DMS114 treated with DMSO at 0.1 percent for 48 hours (cell line): Measurements from ENCODE around the gene PPIP5K2.

ENCODE experiments used
- DNase-seq: peaks from one replicate; lab custom pipeline; 2025; ENCODE audit not compliant: unreplicated experiment; lab: John Stamatoyannopoulos, UW

The PPIP5K2 gene

DNA sequence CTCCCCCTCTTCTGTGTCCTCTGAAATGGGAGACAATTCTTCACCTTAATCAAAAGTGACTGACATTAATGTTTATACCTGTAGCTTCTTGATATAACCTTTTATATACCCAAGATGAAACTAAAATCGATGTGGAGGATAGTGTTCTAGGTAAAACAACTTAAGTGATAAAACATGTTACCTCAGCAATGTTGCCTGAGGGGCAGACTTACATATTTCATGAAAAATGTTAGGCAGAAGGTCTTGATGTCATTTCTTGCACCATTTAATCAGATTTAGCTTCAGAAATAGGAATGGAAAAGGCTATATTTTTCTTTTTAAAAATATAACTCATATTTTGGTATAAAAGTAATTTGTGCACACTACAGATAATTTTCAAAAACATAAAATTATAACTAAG, 115.8 kb downstream of the PPIP5K2 start:
- no peak for DNase-seq

DNA sequence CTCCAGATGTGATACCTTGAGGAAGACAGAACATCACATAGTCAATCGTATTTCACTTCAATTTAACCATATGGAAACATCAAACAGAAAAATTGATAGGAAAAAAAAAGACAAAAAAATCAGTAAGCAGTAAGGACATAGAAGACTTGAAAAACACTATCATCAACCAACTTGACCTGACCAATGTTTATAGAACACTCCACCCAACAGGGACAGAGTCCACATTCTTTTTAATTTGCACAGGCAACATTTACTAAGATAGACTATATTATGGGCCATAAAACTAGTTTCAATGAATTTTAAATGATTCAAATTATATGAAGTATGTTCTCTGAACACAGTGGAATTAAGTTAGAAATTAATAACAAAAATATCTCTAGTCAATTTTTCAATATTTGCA, 117.7 kb downstream of the PPIP5K2 start:
- no peak for DNase-seq

DNA sequence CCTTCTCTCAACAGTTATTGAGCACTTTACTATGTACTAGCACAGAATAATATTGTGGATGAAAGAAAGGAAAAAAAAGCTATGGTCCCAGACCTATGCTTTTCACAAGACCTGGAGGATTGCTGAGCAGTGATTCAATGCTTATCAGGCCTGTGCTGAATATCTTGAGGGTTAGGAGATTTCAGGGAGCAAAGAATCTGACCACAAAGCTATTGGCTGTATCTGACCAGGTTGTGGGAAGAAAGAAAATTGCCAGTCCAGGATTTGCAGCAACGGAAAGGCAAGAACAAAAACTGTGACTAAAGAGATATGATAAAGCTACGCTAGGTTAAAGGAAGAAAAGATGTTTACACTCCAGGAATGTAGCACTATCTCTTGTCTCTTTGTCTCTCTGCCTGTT, 123.6 kb downstream of the PPIP5K2 start:
- no peak for DNase-seq

DNA sequence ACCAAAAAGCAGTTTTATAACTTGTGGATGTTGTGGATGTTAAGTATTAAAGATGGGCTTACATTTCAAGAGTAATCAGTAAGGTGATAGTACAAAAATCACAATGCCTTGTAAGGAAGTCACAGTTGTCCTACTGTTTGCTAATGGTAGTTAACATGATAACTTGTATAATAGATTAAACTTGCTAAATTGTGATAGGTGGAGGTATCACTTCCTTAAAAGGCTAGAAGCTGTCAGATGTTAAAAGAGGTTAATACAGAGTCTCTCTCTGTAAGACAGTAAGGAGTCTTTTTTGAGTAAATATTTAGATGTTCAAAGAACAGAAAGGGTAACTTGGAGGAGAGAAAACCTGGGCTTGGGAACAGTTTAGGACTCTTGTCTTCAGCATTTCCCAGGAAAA, 124.3 kb downstream of the PPIP5K2 start:
- DNase-seq: no peak

DNA sequence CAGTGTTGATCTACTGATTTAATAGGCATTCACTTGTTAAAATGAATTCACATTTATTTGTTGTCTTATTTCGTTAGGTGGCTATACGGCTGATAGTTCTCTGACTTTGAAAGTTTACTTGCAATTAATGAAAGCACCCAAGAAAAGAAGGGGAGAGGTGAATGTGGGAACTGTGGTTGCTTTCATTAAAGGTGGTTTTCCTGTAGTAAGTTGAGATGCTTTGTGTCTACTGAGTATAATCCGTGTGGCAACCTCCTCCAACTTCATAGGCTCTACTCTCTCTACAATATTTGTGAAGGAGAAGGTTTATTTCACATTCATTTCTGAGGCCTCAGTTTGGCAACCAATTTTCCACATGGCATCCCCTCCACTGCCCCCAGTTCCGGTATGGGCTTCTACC, 125.7 kb downstream of the PPIP5K2 start:
- no peak for DNase-seq

DNA sequence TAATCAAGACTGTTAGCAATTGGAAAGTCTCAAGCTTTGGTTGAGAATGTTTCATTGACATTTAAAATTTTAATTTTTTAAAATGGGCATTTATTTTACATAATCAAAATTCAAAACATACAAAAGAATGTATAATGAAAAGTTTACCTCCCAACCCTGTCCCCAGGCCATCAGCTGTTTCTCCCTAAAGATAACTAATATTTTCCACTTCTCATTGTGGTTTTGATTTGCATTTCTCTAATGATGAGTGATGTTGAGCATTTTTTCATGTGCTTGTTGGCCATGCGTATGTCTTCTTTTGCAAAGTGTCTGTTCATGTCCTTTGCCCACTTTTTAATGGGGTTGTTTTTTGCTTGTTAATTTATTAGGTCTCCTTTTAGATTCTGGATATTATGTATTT, 127.0 kb downstream of the PPIP5K2 start:
- no peak for DNase-seq

DNA sequence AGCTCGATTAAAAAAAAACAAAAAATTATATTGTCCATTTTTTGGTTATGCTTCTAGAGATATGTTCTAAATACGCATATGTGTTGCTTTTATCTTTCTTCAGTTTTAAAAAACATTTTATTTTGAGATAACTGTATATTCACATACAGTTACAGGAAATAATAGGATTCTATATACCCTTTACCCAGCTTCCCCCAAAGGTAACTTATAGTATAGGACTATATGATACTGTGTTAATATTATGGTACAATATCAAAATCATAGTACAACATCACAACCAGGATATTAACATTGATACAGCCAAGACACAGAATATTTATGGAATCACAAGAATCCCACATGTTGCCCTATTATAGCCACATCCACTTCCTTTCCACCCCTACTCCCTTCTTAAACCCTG, 129.0 kb downstream of the PPIP5K2 start:
- no peak for DNase-seq

DNA sequence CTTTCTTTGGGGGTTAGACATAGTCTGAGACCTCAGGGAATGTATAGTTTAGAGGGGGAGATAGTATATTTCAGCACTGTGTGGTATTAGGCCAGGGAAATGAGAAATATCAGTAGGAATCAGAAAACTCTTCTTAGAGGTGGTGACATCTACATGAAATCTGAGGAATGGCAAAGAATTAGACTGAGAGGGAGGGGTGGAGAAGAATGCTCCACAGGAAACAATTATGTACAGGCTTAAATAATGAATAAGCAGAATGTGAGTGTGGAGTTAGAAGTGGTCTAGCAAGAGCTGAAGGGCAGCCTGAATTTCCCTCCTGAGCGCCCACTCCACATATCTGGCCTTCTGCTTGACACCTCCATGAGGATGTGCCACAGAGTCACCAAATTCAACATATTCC, 134.8 kb downstream of the PPIP5K2 start:
- no peak for DNase-seq

DNA sequence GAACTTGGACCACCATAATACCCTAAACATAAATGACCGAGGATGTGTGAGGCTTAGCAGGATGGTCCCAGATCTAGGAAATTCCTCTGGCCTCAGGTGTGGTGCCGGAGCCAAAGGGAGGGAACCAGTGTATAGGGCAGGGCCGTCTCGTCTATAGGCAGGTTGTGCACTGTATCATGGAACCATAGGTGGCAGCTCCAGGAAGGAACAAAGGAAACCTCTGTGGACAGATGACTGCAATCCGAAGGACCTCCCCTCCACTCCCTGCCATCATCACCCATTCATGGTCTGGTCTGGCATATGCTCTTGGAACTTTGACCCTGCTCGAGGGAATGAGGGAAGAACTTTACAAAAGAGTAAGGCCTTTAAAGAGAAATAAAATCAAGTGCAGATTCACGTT, 135.6 kb downstream of the PPIP5K2 start:
- DNase-seq: no peak

DNA sequence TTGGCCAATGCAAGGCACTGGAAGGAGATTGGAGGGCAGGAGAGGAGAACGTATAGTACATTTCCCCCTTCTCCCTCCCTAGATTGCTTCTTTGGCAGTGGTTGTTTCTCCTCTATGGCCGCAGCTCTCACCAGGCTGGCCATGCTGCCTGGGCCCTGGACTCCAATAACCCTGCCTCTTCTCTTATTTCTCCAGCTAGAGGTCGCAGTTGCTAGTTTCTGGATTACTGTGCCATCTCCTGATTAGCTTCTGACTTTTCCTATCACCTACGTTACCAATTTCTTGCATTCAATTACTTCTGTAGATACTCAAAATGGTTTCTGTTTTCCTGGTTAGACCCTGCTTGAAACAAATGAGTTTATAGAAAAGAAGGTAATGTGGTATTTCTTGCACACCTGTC, 136.1 kb downstream of the PPIP5K2 start:
- no peak for DNase-seq

DNA sequence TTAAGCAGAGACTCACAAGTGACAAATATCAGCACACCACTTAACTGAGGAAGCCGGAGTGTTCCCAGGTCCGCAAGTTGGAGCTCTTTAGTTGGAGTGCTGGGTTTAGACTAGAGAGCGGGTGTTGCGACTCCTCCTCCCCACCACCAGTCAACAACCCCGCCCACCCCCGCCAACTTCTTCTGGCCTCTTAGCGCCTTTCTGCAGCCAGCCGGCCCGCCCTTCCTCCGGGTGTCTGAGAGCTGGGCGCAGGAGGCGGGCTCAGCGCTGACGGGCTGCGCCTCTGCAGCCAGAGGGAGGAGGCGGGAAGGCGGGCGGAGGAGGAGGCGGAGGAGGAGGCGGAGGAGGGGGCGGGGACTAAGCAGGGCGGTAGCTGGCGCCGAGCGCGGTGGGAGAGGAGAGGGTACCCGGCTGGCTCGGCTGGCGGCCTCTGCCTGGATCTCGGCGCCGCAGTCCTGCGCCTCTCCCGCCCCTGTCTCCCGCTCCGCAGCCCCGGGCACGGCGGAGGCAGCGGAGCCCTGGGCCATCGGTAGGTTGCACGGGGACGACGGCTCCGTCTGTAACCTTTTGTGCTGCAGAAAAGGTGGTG, 138.4 kb downstream of the PPIP5K2 start, which contains the start of gene MACIR:
TSS of gene MACIR (plus strand) at position 396 of the 589 bp plus-strand sequence. CDS start 17,157 bp downstream, outside the sequence.
- DNase-seq: peak; percentile 96

DNA sequence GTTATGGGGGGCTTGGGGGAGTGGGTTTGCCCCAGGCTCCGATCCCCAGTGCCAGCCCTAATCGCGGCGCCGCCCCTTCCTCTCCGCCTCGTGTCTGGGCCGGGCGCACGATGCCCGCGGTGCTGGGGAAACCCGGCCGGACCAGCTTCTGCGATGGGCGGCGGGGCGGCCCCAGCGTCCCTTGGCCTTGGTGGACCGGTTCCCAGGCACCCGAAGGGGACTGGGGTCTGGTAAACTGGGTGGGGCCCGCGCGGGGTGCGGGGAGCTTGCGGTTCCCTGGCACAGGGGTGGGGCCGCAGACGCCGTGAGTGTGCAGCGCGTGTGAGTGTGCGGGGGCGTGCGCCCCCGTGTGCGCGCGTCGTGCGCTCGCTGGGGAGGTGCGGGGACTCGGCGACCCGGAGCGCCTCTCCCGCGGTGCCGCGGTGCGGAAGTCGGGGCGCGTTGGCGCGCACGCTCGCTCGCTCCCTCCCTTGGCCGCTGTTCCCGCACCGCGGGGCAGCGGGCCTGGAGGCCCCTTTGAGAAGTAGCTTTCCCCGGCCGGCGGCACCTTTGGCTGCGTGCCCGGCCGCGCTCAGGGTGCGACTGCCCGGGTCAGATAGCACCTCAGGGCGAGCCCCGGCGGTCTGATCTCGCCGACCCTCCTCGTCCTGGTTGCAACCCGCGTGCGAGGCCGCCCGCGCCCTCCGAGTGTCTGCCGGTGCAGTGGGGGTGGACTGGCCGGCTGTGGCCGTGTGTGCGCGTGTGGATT, 139.0 kb downstream of the PPIP5K2 start:
- no peak for DNase-seq

DNA sequence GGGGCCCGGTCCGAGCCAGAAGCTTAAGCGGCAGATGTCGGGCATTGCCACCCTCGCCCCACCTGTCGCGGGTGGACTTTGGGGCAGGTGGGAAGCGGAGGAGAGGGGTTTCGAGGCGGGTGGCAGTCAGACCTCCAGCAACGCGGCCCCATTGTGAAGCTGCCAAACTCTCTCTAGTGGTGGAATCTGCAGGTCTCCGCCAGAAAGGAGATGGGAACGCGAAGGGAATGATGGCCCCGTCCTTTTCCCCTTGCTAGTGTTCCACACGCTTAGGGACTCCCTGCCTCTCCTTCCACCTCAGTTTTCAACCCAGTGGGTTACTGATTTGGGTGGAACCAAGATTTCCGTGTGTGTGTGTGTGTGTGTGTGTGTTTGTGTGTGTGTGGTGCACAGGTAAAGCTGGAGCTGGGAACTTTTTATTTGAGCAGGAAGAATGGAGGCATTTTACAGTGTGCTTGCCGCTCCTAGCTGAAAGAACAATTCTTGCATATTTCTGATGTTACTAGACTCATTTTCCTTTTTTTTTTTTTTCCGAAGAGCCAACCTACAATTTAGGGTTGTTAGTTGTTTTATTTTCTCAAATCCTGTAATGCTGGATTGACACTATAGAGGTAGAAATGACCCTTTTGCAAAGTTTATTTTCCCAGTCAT, 139.7 kb downstream of the PPIP5K2 start:
- DNase-seq: peak; percentile 31

DNA sequence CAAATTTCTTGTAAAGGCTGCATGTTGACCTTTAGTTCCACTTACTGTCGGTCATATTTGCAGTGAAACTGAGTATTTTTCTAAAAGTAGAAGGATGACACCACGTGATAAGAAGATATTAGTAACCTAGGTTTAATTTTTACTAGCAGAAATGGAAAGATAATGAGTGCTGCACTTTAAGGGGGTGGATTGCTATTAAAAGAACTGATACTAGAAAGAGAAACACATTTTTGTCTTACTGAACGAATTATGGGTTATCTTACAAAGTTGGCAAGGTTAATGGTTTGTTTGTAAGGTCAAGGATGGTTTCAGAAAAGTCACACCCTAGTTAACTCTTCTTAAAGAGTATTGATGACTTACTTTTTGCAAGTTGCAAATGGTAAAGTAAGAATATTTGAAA, 140.8 kb downstream of the PPIP5K2 start:
- no peak for DNase-seq
